Measurements from ENCODE around the gene GALNTL6. TPM values are rescaled to one million over a fixed set of nuclear protein-coding genes. Genes with fewer than 3 reads are reported as not detected.

The GALNTL6 gene
- total RNA-seq, 4 donors from 2014 or later: 0.67 to 0.70 TPM; not detected in 2

- Histone ChIP-seq H3K27ac (no peak overlapping the region), H3K4me1 (peaks cover 0 to 4% (median 0%) of the 10 kb centered on the region in 4 donors), H3K36me3 (no peaks in the 10 kb centered on the region), H3K9me3 (no peaks in the 10 kb centered on the region), H3K4me3 (no peak overlapping the region), H3K27me3 (no peaks in the 10 kb centered on the region)
- TF ChIP-seq POLR2A (IDR thresholded peaks at IDR 0.05): no peak
- TF ChIP-seq, protein P1, sequence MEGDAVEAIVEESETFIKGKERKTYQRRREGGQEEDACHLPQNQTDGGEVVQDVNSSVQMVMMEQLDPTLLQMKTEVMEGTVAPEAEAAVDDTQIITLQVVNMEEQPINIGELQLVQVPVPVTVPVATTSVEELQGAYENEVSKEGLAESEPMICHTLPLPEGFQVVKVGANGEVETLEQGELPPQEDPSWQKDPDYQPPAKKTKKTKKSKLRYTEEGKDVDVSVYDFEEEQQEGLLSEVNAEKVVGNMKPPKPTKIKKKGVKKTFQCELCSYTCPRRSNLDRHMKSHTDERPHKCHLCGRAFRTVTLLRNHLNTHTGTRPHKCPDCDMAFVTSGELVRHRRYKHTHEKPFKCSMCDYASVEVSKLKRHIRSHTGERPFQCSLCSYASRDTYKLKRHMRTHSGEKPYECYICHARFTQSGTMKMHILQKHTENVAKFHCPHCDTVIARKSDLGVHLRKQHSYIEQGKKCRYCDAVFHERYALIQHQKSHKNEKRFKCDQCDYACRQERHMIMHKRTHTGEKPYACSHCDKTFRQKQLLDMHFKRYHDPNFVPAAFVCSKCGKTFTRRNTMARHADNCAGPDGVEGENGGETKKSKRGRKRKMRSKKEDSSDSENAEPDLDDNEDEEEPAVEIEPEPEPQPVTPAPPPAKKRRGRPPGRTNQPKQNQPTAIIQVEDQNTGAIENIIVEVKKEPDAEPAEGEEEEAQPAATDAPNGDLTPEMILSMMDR (IDR thresholded peaks at IDR 0.05): no peak
- DNase-seq: no peak
Observed at GRCh38 chr4:171814545-171814944, 1.3 kb downstream of the GALNTL6 start.

DNA sequence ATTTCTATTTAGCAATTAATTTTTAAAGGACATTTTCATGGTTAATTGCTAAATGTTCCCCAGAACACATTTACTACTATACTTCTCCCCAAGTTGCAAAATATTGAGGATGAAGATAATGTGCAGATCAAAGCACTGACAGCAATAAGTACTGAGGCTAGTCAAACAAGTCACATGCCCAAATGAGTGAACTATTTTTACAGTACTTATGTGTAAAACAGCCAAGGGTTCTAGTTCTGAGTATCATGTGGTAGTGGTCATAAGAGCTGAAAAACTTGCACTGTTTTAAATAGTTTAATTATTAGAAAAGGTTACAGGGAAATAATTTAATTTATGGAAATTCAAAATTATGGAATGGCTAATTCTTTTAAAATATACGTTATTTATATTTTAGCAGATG, 3.8 kb downstream of the GALNTL6 start:
- H3K27ac ChIP-seq: no peak overlapping the region
- no peak for DNase-seq

GRCh38 chr4:171834640-171835039, 21.4 kb downstream of the GALNTL6 start:
- peaks cover 0 to 3% (median 0%) of the 10 kb centered on the region in 4 donors for H3K4me1 ChIP-seq
- H3K27ac ChIP-seq: no peak overlapping the region
- DNase-seq: no peak
- H3K27me3 ChIP-seq: no peaks in the 10 kb centered on the region
- H3K9me3 ChIP-seq: no peaks in the 10 kb centered on the region
- H3K4me3 ChIP-seq: no peak overlapping the region
- TF ChIP-seq, protein P1 (IDR thresholded peaks at IDR 0.05): no peak
- TF ChIP-seq POLR2A (IDR thresholded peaks at IDR 0.05): no peak
- H3K36me3 ChIP-seq: no peaks in the 10 kb centered on the region

More for the DNA sequence above, 3.8 kb downstream of the GALNTL6 start:
- TF ChIP-seq POLR2A (IDR thresholded peaks at IDR 0.05): no peak
- TF ChIP-seq, protein P1 (IDR thresholded peaks at IDR 0.05): no peak
- Histone ChIP-seq H3K4me1 (peaks cover 0 to 4% (median 0%) of the 10 kb centered on the region in 4 donors), H3K27me3 (no peaks in the 10 kb centered on the region), H3K4me3 (no peak overlapping the region), H3K36me3 (no peaks in the 10 kb centered on the region), H3K9me3 (no peaks in the 10 kb centered on the region)

- Histone ChIP-seq H3K36me3 (no peaks in the 10 kb centered on the region), H3K4me3 (no peak overlapping the region), H3K27me3 (no peaks in the 10 kb centered on the region), H3K9me3 (no peaks in the 10 kb centered on the region), H3K4me1 (no peaks in the 10 kb centered on the region), H3K27ac (no peak overlapping the region)
- TF ChIP-seq POLR2A (IDR thresholded peaks at IDR 0.05): no peak
- TF ChIP-seq, protein P1 (IDR thresholded peaks at IDR 0.05): no peak
- no peak for DNase-seq
Observed at GRCh38 chr4:171843456-171843855, 30.3 kb downstream of the GALNTL6 start.

DNA sequence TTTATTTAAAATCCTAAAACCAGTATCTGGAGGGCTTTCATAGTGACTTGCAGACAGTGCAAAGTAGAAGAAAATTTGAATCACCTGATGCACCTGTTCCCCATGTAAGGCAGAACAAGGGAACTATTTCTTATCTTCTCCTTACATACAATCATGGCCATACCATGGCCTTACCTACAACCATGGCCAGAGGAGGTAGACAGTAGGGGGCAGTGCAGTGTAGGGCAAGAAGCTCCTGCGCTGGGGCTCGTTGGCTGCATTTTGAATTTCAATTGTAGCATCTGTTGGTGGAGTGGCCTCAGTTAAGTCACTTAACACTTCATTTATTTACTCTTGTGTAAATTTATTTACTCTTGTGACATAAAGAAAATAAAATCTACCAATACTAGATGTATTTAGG, 33.0 kb downstream of the GALNTL6 start:
- TF ChIP-seq, protein P1 (IDR thresholded peaks at IDR 0.05): peak in 1 of 6 experiments; percentile 28
- no peak for TF ChIP-seq POLR2A (IDR thresholded peaks at IDR 0.05)
- no peaks in the 10 kb centered on the region for H3K4me1 ChIP-seq
- DNase-seq: peak in 1 of 3 donors; percentile 48

GRCh38 chr4:171846893-171847292, 33.7 kb downstream of the GALNTL6 start:
- Histone ChIP-seq H3K27me3 (no peaks in the 10 kb centered on the region), H3K36me3 (no peaks in the 10 kb centered on the region), H3K9me3 (no peaks in the 10 kb centered on the region), H3K27ac (no peak overlapping the region), H3K4me1 (no peaks in the 10 kb centered on the region), H3K4me3 (no peak overlapping the region)
- no peak for TF ChIP-seq POLR2A (IDR thresholded peaks at IDR 0.05)
- TF ChIP-seq, protein P1 (IDR thresholded peaks at IDR 0.05): no peak
- DNase-seq: no peak

More for the DNA sequence above, 33.0 kb downstream of the GALNTL6 start:
- no peaks in the 10 kb centered on the region for H3K36me3 ChIP-seq
- no peaks in the 10 kb centered on the region for H3K9me3 ChIP-seq
- H3K27me3 ChIP-seq: no peaks in the 10 kb centered on the region
- H3K27ac ChIP-seq: no peak overlapping the region
- no peak overlapping the region for H3K4me3 ChIP-seq

All from Peyer's patch (tissue), 4 donors.